B cell (primary cell): ENCODE data around the gene RERG. TPM values are rescaled to one million over a fixed set of nuclear protein-coding genes. Genes with fewer than 3 reads are reported as not detected.

Experiments
- ATAC-seq: fragments of 200-7000 bp; cut with Tn5 transposase; one replicate; pipeline ENCODE4 v1.10.0; 2021; ENCODE audit warnings: low read depth, mild to moderate bottlenecking, moderate number of reproducible peaks, moderate library complexity
- CTCF ChIA-PET: fragments of 350-600 bp; sonication (Branson Sonifier 250); formaldehyde crosslinking; loops from one replicate; lab custom pipeline; 2021; ENCODE audit warnings: antibody characterized with exemption, inconsistent platforms; lab: Charles Lee
- POLR2A ChIA-PET: fragments of 350-600 bp; sonication (Branson Sonifier 250); formaldehyde crosslinking; loops from one replicate; lab custom pipeline; 2021; ENCODE audit warnings: antibody characterized with exemption; lab: Charles Lee
- DNase-seq: peaks from one replicate; pipeline ENCODE4 v3.0.0; 2013
- H2AFZ ChIP-seq: 2 replicates; pipeline ENCODE4 v1.6.1; 2012; ENCODE audit warnings: mild to moderate bottlenecking, low read depth, low read length; ENCODE audit not compliant: insufficient read depth, poor library complexity, severe bottlenecking
- H3K27ac ChIP-seq, 2 donors: 1 replicate in 1 of 2; 2 replicates in 1 of 2; pipeline ENCODE4 v1.5.1; 2012 to 2013; ENCODE audit warnings: low read length in 2 of 2, mild to moderate bottlenecking in 2 of 2, moderate library complexity in 1 of 2
- H3K27me3 ChIP-seq, 4 experiments: fragments of 200-600 bp in 1 of 4; sonication (generic) in 1 of 4; replicated peaks in 1 of 4; 1 replicate in 2 of 4; 2 replicates in 2 of 4; pipeline versions ENCODE4 v1.6.1 to v1.7.0; 2013 to 2016; ENCODE audit warnings: low read length in 3 of 4, mild to moderate bottlenecking in 2 of 4, mixed read lengths in 1 of 4, moderate library complexity in 1 of 4; ENCODE audit not compliant: insufficient read depth in 4 of 4, control insufficient read depth in 3 of 4; ENCODE audit errors: control extremely low read depth in 1 of 4
- H3K36me3 ChIP-seq, 2 experiments: replicated peaks in 1 of 2; 1 replicate in 1 of 2; 2 replicates in 1 of 2; pipeline versions ENCODE4 v1.6.1 to v1.7.1; 2013; ENCODE audit warnings: low read length in 1 of 2; ENCODE audit not compliant: insufficient read depth in 2 of 2, control insufficient read depth in 1 of 2; ENCODE audit errors: control extremely low read depth in 1 of 2, extremely low read depth in 1 of 2
- H3K4me1 ChIP-seq, 2 donors: fragments of 200-600 bp in 1 of 2; sonication (generic) in 1 of 2; 1 replicate in 1 of 2; 2 replicates in 1 of 2; pipeline versions ENCODE4 v1.5.1 to v1.6.1; 2013 to 2017; ENCODE audit warnings: low read length in 2 of 2; ENCODE audit not compliant: control insufficient read depth in 2 of 2, insufficient read depth in 2 of 2
- H3K4me2 ChIP-seq: replicated peaks from 2 replicates; pipeline ENCODE3; 2012; ENCODE audit warnings: mild to moderate bottlenecking, low read depth, low read length; ENCODE audit not compliant: poor library complexity, severe bottlenecking
- H3K4me3 ChIP-seq, 5 experiments: fragments of 200-600 bp in 1 of 5; sonication (generic) in 1 of 5; 1 replicate in 3 of 5; 2 replicates in 2 of 5; pipeline versions ENCODE4 v1.5.1 to v1.7.0; 2011 to 2016; ENCODE audit warnings: low read length in 4 of 5, mild to moderate bottlenecking in 4 of 5, low read depth in 2 of 5, control low read depth in 1 of 5, moderate library complexity in 1 of 5; ENCODE audit not compliant: insufficient read depth in 1 of 5; ENCODE audit errors: control extremely low read depth in 1 of 5, extremely low read depth in 1 of 5
- H3K79me2 ChIP-seq: fragments of 200-600 bp; sonication (generic); one replicate; pipeline ENCODE4 v1.6.0; 2016; ENCODE audit warnings: low read length; ENCODE audit not compliant: control insufficient read depth, insufficient read depth
- H3K9ac ChIP-seq: fragments of 200-600 bp; sonication (generic); 2 replicates; pipeline ENCODE4 v1.6.1; 2017; ENCODE audit warnings: mild to moderate bottlenecking, low read length, moderate library complexity
- H3K9me3 ChIP-seq, 3 donors: one replicate each; pipeline versions ENCODE4 v1.6.1 to v1.7.1; 2013; ENCODE audit warnings: low read length in 2 of 3; ENCODE audit not compliant: control insufficient read depth in 2 of 3, insufficient read depth in 1 of 3; ENCODE audit errors: control extremely low read depth in 1 of 3
- H4K20me1 ChIP-seq: 2 replicates; pipeline ENCODE4 v1.6.0; 2012; ENCODE audit warnings: mild to moderate bottlenecking, low read length; ENCODE audit not compliant: insufficient read depth, control insufficient read depth, poor library complexity, severe bottlenecking
- H3K27ac Mint-ChIP-seq: one replicate; pipeline ENCODE4 v1.8.0; 2021; ENCODE audit warnings: mixed read lengths
- H3K27me3 Mint-ChIP-seq: one replicate; pipeline ENCODE4 v1.8.0; 2021; ENCODE audit warnings: mixed read lengths
- H3K4me1 Mint-ChIP-seq: one replicate; pipeline ENCODE4 v1.8.0; 2021; ENCODE audit warnings: mixed read lengths
- H3K4me3 Mint-ChIP-seq: one replicate; pipeline ENCODE4 v1.8.0; 2021; ENCODE audit warnings: mixed read lengths
- H3K9me3 Mint-ChIP-seq: one replicate; pipeline ENCODE4 v1.8.0; 2022; ENCODE audit warnings: mixed read lengths; ENCODE audit not compliant: insufficient read depth
- EZH2 ChIP-seq: IDR thresholded peaks from 2 replicates; pipeline ENCODE4 v1.6.1; 2012; ENCODE audit warnings: borderline replicate concordance, low read depth, mild to moderate bottlenecking, moderate library complexity, low read length; ENCODE audit not compliant: insufficient read depth, poor library complexity, severe bottlenecking
- WGBS: methylation state at CpG from one replicate; pipeline ENCODE4 v1.1.5; 2013; ENCODE audit warnings: missing lambda C conversion rate; ENCODE audit not compliant: insufficient coverage; 5-methylcytosine and 5-hydroxymethylcytosine counted together
- intact Hi-C: fragments of 100-400 bp; cut with micrococcal nuclease; formaldehyde crosslinking; loops from one replicate; pipeline ENCODE4 v1.10.0; 2022
- polyA plus RNA-seq: library from polyadenylated mRNA; depleted of rRNA; stranded (reverse); fragments of >200 nt; gene quantifications from 2 replicates; pipeline ENCODE4 v1.2.3, GENCODE V29; 2012
- total RNA-seq, 2 donors: library from RNA; stranded (reverse); fragments of 120-200 nt in 1 of 2; gene quantifications; 1 replicate in 1 of 2; 2 replicates in 1 of 2; pipeline versions ENCODE4 v1.2.3 to v1.2.4, GENCODE V29; 2013 to 2022
- TF ChIP-seq, protein P1 (sequence below): fragments of 200-600 bp; IDR thresholded peaks from one replicate; pipeline ENCODE4 v1.8.0; 2022; ENCODE audit warnings: antibody characterized with exemption, mild to moderate bottlenecking

The RERG gene
- total and polyA plus RNA-seq, 2 donors (not counting 1 experiment from before 2014, with no cell fraction given), result not detected

DNA sequence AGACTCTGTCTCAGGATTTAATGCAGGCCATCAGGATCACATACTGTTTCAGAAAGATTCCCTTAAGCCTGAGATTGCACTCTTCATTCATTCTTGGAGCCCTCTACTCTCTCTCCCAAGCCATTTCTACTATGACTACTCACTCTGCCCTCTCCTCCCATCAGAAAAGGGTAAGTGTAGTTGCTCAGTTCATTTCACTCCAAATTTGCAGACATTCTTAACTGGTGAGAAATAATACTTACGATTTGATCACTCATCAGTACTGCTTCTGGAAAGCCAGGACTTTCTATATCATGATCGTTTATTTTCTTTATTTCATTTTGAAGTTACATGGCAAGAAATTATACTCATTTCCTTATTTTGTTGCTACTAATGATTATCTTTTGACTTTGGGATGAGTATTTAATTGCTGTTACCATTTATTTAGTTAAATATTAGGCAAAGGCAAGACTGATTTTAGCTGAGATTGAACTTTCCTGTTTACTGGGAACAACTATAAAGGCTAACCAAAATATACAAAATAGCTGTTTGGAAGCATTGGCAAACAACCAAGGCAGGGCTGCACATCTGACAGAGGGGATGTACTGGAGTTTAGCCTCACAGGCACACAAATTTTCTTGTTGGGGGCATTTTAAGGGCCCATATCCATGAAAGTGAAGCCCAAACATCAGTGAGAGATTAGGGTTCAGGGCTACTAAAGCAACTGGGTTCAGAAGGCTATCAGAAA lies 4.1 kb upstream of the RERG start:
- Mint-ChIP-seq H3K27me3 (peaks cover 62% of the 10 kb centered on the region), H3K27ac (no peak overlapping the region), H3K9me3 (no peaks in the 10 kb centered on the region), H3K4me1 (peaks cover 14% of the 10 kb centered on the region), H3K4me3 (no peak overlapping the region)
- no peaks in the 10 kb centered on the region for H4K20me1 ChIP-seq
- H2AFZ ChIP-seq, result no peak overlapping the region
- TF ChIP-seq, protein P1, sequence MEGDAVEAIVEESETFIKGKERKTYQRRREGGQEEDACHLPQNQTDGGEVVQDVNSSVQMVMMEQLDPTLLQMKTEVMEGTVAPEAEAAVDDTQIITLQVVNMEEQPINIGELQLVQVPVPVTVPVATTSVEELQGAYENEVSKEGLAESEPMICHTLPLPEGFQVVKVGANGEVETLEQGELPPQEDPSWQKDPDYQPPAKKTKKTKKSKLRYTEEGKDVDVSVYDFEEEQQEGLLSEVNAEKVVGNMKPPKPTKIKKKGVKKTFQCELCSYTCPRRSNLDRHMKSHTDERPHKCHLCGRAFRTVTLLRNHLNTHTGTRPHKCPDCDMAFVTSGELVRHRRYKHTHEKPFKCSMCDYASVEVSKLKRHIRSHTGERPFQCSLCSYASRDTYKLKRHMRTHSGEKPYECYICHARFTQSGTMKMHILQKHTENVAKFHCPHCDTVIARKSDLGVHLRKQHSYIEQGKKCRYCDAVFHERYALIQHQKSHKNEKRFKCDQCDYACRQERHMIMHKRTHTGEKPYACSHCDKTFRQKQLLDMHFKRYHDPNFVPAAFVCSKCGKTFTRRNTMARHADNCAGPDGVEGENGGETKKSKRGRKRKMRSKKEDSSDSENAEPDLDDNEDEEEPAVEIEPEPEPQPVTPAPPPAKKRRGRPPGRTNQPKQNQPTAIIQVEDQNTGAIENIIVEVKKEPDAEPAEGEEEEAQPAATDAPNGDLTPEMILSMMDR, result no peak
- TF ChIP-seq EZH2, result no peak
- no peak overlapping the region for H3K4me2 ChIP-seq
- peaks cover 0 to 41% (median 30%) of the 10 kb centered on the region in 4 experiments for H3K27me3 ChIP-seq
- ATAC-seq (no peak), DNase-seq (no peak)
- no peaks in the 10 kb centered on the region for H3K9me3 ChIP-seq
- WGBS, result no CpG with 5 or more reads among the region's 2 CpGs
- H3K79me2 ChIP-seq, result no peaks in the 10 kb centered on the region
- H3K4me3 ChIP-seq, result no peak overlapping the region
- ChIA-PET CTCF (interaction anchor here (0.6 kb wide), 1 partner anchor 13 kb away, joined by 6 read pairs; no protein-coding TSS in a partner anchor), POLR2A (no interaction called here)
- peaks cover 11 to 16% of the 10 kb centered on the region in 2 donors for H3K4me1 ChIP-seq
- no peak overlapping the region for H3K9ac ChIP-seq
- intact Hi-C loops, result no loop called here
- H3K27ac ChIP-seq, result no peak overlapping the region
- no peaks in the 10 kb centered on the region for H3K36me3 ChIP-seq

DNA sequence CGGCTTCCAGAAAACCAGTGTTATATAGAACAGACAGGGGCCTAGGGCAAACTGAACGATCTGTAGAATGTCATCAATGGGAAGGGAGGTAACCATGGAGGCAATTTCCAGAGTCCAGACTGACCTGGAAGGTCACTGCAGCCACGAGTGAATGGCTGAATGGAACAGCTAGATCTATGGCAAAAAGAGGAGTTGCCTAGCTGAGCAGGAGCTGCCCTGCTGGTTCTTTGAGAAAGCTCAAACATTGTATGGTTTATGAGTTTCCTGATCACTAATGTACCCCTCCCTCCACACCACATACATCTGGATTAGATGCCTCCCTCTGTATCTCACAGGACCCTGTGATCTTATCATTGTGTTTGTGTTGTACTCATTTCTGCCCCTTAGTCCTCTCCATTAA lies 1.0 kb upstream of the RERG start:
- H3K27me3 Mint-ChIP-seq, result peaks cover 48% of the 10 kb centered on the region
- DNase-seq, result no peak
- H3K27ac Mint-ChIP-seq, result no peak overlapping the region
- WGBS, result 67% methylated on average over 3 of the region's 3 CpGs
- no peak overlapping the region for H3K4me2 ChIP-seq
- no peak overlapping the region for H2AFZ ChIP-seq
- no peak overlapping the region for H3K4me3 ChIP-seq
- no peak for ATAC-seq
- no peak overlapping the region for H3K9ac ChIP-seq
- intact Hi-C loops, result loop anchor here (5.0 kb wide), 1 partner anchor 590 kb away; no protein-coding TSS in a partner anchor
- POLR2A ChIA-PET, result no interaction called here
- no peaks in the 10 kb centered on the region for H3K36me3 ChIP-seq
- H4K20me1 ChIP-seq, result no peaks in the 10 kb centered on the region
- H3K79me2 ChIP-seq, result no peaks in the 10 kb centered on the region
- no peaks in the 10 kb centered on the region for H3K9me3 Mint-ChIP-seq
- peaks cover 11 to 16% of the 10 kb centered on the region in 2 donors for H3K4me1 ChIP-seq
- H3K4me1 Mint-ChIP-seq, result peaks cover 14% of the 10 kb centered on the region
- CTCF ChIA-PET, result interaction anchor here (1.0 to 2.8 kb wide), 11 partner anchors 9 to 498 kb away, joined by 3 to 20 read pairs (median 4); no protein-coding TSS in a partner anchor
- H3K9me3 ChIP-seq, result no peaks in the 10 kb centered on the region
- peak overlapping the region; percentile 6 for H3K4me3 Mint-ChIP-seq
- TF ChIP-seq EZH2, result no peak
- TF ChIP-seq, protein P1, result no peak
- no peak overlapping the region for H3K27ac ChIP-seq
- H3K27me3 ChIP-seq, result peaks cover 0 to 44% (median 34%) of the 10 kb centered on the region in 4 experiments
